Hematopoietic multipotent progenitor cell treated with erythropoietin and hydrocortisone succinate and interleukin-3 and kit ligand, for 4 days (in vitro differentiated cells): ENCODE data around the gene VSIR.
A peak's percentile ranks its signal among the peaks of the same experiment; 100 is the strongest.

Source experiments
- DNase-seq: peaks from one replicate; pipeline ENCODE4 v3.0.0-alpha.2; 2015

VSIR gene

GRCh38 chr10:71806704-71807556, 33.6 kb upstream of the VSIR start:
- no peak for DNase-seq

- DNase-seq = peak; percentile 60
Measured at GRCh38 chr10:71805776-71806703, 32.7 kb upstream of the VSIR start.

- peak; percentile 76 for DNase-seq
Measured at GRCh38 chr10:71804077-71804476, 30.8 kb upstream of the VSIR start.

GRCh38 chr10:71802715-71803488, 29.6 kb upstream of the VSIR start:
- no peak for DNase-seq

- no peak for DNase-seq
Measured at GRCh38 chr10:71802235-71802634, 28.9 kb upstream of the VSIR start.

GRCh38 chr10:71801361-71801760, 28.0 kb upstream of the VSIR start:
- peak; percentile 76 for DNase-seq

GRCh38 chr10:71799608-71800453, 26.5 kb upstream of the VSIR start:
- DNase-seq = no peak

GRCh38 chr10:71799112-71799511, 25.8 kb upstream of the VSIR start:
- no peak for DNase-seq

- DNase-seq = no peak
Measured at GRCh38 chr10:71798308-71798624, 24.9 kb upstream of the VSIR start.

- peak; percentile 98 for DNase-seq
Measured at GRCh38 chr10:71797533-71798307, 24.4 kb upstream of the VSIR start.

GRCh38 chr10:71796749-71797405, 23.6 kb upstream of the VSIR start:
- DNase-seq = peak; percentile 40

GRCh38 chr10:71795248-71795647, 21.9 kb upstream of the VSIR start:
- peak; percentile 72 for DNase-seq

- no peak for DNase-seq
Measured at GRCh38 chr10:71790749-71791440, 17.6 kb upstream of the VSIR start.

- DNase-seq = no peak
Measured at GRCh38 chr10:71789871-71790270, 16.6 kb upstream of the VSIR start.

GRCh38 chr10:71788954-71789353, 15.6 kb upstream of the VSIR start:
- DNase-seq = no peak

GRCh38 chr10:71784679-71785272, 11.5 kb upstream of the VSIR start:
- no peak for DNase-seq

GRCh38 chr10:71783917-71784678, 10.8 kb upstream of the VSIR start:
- DNase-seq = no peak

- DNase-seq = peak; percentile 47
Measured at GRCh38 chr10:71782917-71783490, 9.7 kb upstream of the VSIR start.
